ENCODE results near the gene NREP. TPM values are rescaled to one million over a fixed set of nuclear protein-coding genes. Genes with fewer than 3 reads are reported as not detected.

NREP gene
- total and polyA plus RNA-seq, 2 donors (not counting 3 experiments of a cell fraction or from before 2014, with no cell fraction given): 96.7 to 112 TPM

DNA sequence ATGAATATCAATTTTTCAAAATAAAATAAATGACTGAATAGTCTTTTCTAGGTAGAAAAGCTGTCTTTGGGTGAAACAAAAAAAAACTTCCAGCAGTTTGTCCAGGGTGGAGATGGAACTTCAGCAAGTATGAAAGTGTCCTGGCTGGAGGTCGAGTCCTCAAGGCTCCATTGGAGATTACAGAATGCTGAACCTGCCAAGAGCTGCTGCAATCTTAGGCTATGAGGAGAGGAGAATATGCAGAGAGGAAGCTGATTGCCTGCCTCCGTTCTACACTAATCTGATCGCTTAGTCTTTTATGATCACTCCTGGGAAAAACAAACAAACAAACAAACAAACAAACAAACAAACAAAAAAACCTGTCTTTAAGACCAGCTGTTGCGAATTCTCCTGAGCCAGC, 50.6 kb downstream of the NREP start:
- Histone ChIP-seq H3K27me3 (ENCODE audit: control insufficient read depth in 2 of 2, insufficient read depth in 2 of 2, low read length in 2 of 2) (no peaks in the 10 kb centered on the region), H3K4me2 (ENCODE audit: insufficient read depth, low read length) (no peak overlapping the region), H3K27ac (ENCODE audit: insufficient read depth, low read depth, low read length) (no peak overlapping the region), H3K9ac (replicated peaks; ENCODE audit: extremely low read depth, insufficient read depth, low read length) (no peak overlapping the region), H3K9me1 (replicated peaks; ENCODE audit: control insufficient read depth, extremely low read depth, insufficient read depth, low read length) (no peaks in the 10 kb centered on the region), H2AFZ (ENCODE audit: low read depth, low read length) (no peak overlapping the region), H3K4me1 (ENCODE audit: control insufficient read depth, extremely low read depth, insufficient read depth, low read length) (no peaks in the 10 kb centered on the region), H3K79me2 (ENCODE audit: control insufficient read depth, insufficient read depth, low read length) (no peaks in the 10 kb centered on the region), H4K20me1 (replicated peaks; ENCODE audit: control insufficient read depth, extremely low read depth, insufficient read depth, low read length) (no peaks in the 10 kb centered on the region), H3K4me3 (replicated peaks in 1 of 3; ENCODE audit: insufficient read depth in 1 of 3, low read depth in 1 of 3, low read length in 3 of 3) (no peak overlapping the region), H3K9me3 (replicated peaks; ENCODE audit: control insufficient read depth, insufficient read depth, low read length) (no peaks in the 10 kb centered on the region), H3K36me3 (ENCODE audit: control insufficient read depth in 2 of 2, extremely low read depth in 1 of 2, insufficient read depth in 2 of 2, low read length in 2 of 2) (no peaks in the 10 kb centered on the region)
- CTCF ChIA-PET: interaction anchor here (1.0 to 1.4 kb wide), 6 partner anchors 11 to 175 kb away, joined by 3 to 7 read pairs (median 4); no protein-coding TSS in a partner anchor
- POLR2A ChIA-PET: interaction anchor here (1.1 to 1.2 kb wide), 2 partner anchors 9 to 51 kb away, joined by 3 read pairs; partner anchors contain the start of gene NREP
- dilution Hi-C loops (cut with MboI; ENCODE audit: extremely low pct_ligation_motif_present, low sequenced_read_pairs): no loop called here
- intact Hi-C loops (cut with micrococcal nuclease): no loop called here
- DNase-seq (ENCODE audit: low read depth, low spot score) (no peak), FAIRE-seq (no peak)
- TF ChIP-seq, protein P1, sequence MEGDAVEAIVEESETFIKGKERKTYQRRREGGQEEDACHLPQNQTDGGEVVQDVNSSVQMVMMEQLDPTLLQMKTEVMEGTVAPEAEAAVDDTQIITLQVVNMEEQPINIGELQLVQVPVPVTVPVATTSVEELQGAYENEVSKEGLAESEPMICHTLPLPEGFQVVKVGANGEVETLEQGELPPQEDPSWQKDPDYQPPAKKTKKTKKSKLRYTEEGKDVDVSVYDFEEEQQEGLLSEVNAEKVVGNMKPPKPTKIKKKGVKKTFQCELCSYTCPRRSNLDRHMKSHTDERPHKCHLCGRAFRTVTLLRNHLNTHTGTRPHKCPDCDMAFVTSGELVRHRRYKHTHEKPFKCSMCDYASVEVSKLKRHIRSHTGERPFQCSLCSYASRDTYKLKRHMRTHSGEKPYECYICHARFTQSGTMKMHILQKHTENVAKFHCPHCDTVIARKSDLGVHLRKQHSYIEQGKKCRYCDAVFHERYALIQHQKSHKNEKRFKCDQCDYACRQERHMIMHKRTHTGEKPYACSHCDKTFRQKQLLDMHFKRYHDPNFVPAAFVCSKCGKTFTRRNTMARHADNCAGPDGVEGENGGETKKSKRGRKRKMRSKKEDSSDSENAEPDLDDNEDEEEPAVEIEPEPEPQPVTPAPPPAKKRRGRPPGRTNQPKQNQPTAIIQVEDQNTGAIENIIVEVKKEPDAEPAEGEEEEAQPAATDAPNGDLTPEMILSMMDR (IDR thresholded peaks at IDR 0.05; ENCODE audit: extremely low read depth in 1 of 2, insufficient read depth in 1 of 2, low read depth in 1 of 2, low read length in 2 of 2): no peak
- no TSS peak for BruUV-seq (replicated peaks)

DNA sequence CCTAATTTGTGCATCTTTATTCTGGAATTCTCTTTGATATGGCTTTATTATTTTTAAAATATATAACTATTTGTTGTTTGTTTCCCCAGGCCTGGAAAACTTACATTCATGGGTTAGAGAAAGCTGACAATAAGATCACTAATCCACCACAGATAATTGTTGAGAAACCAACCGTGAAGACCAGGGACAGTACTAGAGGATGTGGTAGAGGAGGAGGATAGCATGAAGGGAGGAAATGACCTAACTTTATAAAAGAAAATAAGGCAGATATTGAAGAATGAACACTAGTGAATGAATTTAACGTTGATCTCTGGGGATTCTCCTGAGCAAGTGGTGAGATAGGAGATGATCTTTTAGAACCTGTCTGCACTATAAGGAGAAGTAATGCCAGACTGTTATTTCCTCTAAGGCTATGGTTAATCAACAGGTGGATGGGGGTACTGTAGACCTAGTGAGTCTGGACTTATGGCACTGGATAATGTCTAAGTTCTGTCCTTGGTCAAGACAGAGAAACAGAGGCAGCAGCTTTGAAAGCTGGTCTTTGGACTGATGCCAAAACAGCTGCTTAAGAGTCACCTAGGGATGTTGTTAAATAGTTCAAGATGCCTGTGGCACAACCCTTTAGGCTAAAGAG, 52.4 kb downstream of the NREP start:
- intact Hi-C loops (cut with micrococcal nuclease): no loop called here
- ChIA-PET POLR2A (no interaction called here), CTCF (no interaction called here)
- dilution Hi-C loops (cut with MboI; ENCODE audit: extremely low pct_ligation_motif_present, low sequenced_read_pairs): no loop called here
- Histone ChIP-seq H3K79me2 (ENCODE audit: control insufficient read depth, insufficient read depth, low read length) (no peaks in the 10 kb centered on the region), H3K36me3 (ENCODE audit: control insufficient read depth in 2 of 2, extremely low read depth in 1 of 2, insufficient read depth in 2 of 2, low read length in 2 of 2) (no peaks in the 10 kb centered on the region), H4K20me1 (replicated peaks; ENCODE audit: control insufficient read depth, extremely low read depth, insufficient read depth, low read length) (no peaks in the 10 kb centered on the region), H3K9me3 (replicated peaks; ENCODE audit: control insufficient read depth, insufficient read depth, low read length) (no peaks in the 10 kb centered on the region), H3K4me3 (replicated peaks in 1 of 3; ENCODE audit: insufficient read depth in 1 of 3, low read depth in 1 of 3, low read length in 3 of 3) (no peak overlapping the region), H2AFZ (ENCODE audit: low read depth, low read length) (no peak overlapping the region), H3K9ac (replicated peaks; ENCODE audit: extremely low read depth, insufficient read depth, low read length) (no peak overlapping the region), H3K27ac (ENCODE audit: insufficient read depth, low read depth, low read length) (no peak overlapping the region), H3K4me2 (ENCODE audit: insufficient read depth, low read length) (no peak overlapping the region), H3K27me3 (ENCODE audit: control insufficient read depth in 2 of 2, insufficient read depth in 2 of 2, low read length in 2 of 2) (no peaks in the 10 kb centered on the region), H3K9me1 (replicated peaks; ENCODE audit: control insufficient read depth, extremely low read depth, insufficient read depth, low read length) (no peaks in the 10 kb centered on the region), H3K4me1 (ENCODE audit: control insufficient read depth, extremely low read depth, insufficient read depth, low read length) (no peaks in the 10 kb centered on the region)
- FAIRE-seq (no peak), DNase-seq (ENCODE audit: low read depth, low spot score) (no peak)
- TF ChIP-seq JUN (IDR thresholded peaks at IDR 0.05; ENCODE audit: borderline replicate concordance, insufficient read depth, insufficient read length, low read depth) (no peak), EZH2 (IDR thresholded peaks at IDR 0.05; ENCODE audit: borderline replicate concordance, low read depth, low read length, severe bottlenecking) (no peak), GATA2 (IDR thresholded peaks at IDR 0.05; ENCODE audit: insufficient read depth, insufficient read length, low read depth, low read length) (no peak), FOS (IDR thresholded peaks at IDR 0.05; ENCODE audit: borderline replicate concordance, insufficient read depth, low read length) (no peak), POLR2A (IDR thresholded peaks at IDR 0.05; ENCODE audit: low read depth, low read length) (no peak), MYC (IDR thresholded peaks at IDR 0.05; ENCODE audit: low read depth, low read length) (no peak), POLR2AphosphoS5 (IDR thresholded peaks at IDR 0.05; ENCODE audit: insufficient read depth, low read depth, low read length) (no peak)
- TF ChIP-seq, protein P2, sequence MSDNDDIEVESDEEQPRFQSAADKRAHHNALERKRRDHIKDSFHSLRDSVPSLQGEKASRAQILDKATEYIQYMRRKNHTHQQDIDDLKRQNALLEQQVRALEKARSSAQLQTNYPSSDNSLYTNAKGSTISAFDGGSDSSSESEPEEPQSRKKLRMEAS (IDR thresholded peaks at IDR 0.05; ENCODE audit: insufficient read depth, insufficient read length): no peak
- TF ChIP-seq, protein P1 (IDR thresholded peaks at IDR 0.05; ENCODE audit: extremely low read depth in 1 of 2, insufficient read depth in 1 of 2, low read depth in 1 of 2, low read length in 2 of 2): no peak
- BruUV-seq (replicated peaks): no TSS peak

Data from endothelial cell of umbilical vein (primary cell).